ENCODE results near the gene OGFR.

The OGFR gene

DNA sequence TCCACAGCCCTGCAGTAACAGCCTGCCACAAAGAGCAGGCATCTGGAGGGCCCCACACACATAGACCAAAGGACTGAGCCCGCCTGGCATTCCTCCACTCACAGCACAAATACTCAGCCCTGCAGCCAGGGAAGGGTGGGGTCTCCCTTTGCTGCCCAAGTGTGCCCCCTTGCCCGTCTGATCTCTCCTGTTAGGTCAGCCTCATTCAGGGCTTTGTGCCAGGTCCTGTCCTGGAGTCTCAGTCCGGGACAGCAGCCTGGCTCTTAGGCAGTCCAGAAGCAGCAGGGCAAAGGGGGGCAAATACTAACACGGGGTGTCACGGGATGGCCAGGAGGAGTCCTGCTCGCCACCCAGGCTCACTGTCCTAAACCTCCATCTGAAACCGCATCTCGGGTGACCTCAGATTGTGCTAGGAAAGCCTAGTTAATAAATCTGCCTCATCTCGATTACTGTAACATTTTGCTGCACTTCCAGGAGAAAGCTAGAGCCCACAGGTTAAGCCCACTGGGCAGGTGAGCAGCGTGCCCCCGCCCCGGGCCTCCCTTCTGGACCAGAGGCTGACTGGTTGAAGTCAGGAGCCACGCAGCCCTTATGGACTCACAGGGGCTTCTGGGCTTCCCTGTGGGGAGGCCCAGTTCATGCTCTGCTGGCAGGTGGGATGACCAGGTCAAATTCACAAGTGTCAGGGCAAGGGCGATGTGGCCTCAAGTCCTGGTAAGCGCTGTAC lies 3.2 kb upstream of the OGFR start:
- no peak for DNase-seq

GRCh38 chr20:62802026-62802712 lies 2.5 kb upstream of the OGFR start:
- no peak for DNase-seq

DNA sequence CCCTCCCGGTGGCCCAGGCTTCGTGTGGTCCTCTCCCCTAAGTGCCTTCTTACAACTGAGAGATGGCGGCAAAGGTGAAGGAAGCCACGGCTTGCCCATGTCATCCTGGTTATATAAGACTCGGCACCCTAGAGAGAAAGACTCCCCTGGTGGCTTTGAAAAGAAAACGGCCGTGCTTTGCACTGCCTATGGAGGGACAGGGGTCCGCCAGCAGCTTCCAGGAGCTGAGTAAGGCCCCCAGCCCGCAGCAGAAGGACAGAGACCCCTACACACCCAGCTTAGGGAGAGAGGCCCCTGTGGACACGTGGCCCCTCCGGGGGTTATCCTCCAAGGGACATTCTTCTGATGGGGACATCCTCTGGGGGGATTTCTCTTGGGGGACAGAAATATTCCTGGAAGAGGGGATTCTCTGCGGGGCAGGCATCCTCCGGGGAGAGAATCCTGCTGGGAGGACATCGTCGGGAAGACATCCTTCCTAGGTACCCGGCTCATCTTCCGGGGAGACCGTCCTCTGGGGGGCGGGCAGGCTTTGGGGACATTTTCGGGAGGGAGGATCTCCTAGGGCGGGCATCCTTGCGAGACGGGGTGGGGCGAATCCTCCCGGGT lies 511 bp upstream of the OGFR start:
- DNase-seq, result no peak

GRCh38 chr20:62805155-62805710 lies 598 bp downstream of the OGFR start:
- DNase-seq, result no peak

GRCh38 chr20:62805711-62806382 lies 1.2 kb downstream of the OGFR start:
- DNase-seq, result no peak

DNA sequence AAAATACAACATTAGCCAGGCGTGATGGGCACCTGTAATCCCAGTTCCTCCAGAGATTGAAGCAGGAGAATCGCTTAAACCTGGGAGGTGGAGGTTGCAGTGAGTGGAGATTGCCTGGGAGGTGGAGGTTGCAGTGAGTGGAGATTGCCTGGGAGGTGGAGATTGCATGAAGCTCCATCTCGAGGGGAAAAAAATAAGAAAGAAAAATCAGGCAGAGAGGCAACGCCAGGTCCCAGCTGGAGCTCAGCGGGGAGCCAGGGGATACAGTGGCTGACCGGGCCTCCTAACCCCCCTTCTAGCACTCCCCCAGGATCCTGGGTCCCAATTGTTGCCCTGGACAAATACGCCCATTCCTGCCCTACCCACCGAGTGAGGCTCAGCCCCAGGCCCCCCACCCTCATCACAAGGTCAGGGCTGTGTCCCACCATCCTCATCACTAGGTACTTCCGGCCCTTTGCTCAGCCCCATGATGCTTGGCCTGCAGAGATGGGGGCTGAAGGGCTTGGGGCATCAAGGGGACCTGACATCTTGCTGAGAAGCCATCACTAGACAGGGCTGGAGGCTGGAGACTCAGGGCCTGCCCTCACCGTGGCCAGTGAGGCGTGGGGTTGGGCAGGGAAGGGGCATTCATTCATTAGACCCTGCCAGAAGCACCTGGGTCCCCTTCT lies 1.9 kb downstream of the OGFR start:
- no peak for DNase-seq

DNA sequence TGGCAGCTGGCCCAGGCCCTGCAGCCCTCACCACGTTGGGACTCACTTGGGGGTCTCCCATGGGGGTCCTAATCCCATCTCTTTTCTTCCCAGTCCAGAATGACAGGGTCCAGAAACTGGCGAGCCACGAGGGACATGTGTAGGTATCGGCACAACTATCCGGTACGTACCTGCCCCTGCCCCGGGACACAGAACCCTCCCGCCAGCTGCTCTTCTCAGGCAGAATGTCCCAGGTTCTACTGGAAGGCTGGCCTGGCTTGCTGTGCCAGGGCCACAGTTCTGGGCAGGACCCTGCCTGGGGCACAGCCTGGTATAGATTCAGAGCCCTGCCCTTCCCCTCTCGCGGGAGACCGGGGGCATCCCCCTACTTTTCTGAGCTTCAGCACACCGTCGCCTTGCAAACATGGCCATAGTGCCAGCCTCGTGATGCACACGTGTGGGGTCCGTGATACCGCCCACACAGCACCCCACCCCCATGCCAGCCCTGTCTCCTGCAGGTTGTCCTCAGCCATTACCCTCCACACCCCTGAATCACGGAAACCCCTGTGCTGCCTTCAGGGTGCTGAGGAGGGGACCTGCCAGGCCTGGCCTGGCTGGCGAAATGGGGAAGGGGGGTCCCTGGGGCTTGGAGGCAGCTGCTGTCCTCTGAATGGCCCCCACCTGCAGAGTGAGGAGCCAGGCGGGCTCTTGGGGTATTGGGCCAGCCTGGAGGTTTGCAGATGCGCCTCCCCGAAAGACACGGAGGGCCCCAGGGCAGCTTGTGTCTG lies 3.0 kb downstream of the OGFR start:
- DNase-seq, result no peak

DNA sequence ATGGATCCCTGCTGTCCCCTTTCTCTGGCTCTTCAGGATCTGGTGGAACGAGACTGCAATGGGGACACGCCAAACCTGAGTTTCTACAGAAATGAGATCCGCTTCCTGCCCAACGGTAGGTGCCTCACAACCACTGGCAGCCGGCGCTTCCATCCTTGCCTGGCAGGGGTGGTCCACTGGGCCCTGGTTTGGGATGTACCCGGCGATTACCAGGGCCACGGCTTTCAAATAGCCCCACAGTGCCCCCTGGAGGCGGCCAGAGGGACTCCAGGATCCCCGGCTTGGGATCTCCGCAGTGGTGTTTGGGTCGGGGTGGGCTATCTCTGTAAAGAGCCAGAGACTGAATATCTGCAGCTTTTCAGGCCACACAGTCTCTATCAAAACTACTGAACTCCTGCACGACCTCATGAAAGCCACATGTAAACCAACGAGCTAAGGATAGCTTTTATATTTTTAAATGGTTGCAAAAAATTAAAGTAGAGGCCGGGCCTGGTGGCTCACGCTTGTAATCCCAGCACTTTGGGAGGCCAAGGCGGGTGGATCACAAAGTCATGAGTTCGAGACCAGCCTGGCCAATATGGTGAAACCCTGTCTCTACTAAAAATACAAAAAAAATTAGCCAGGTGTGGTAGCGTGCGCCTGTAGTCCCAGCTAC lies 3.7 kb downstream of the OGFR start:
- DNase-seq, result peak; percentile 78

DNA sequence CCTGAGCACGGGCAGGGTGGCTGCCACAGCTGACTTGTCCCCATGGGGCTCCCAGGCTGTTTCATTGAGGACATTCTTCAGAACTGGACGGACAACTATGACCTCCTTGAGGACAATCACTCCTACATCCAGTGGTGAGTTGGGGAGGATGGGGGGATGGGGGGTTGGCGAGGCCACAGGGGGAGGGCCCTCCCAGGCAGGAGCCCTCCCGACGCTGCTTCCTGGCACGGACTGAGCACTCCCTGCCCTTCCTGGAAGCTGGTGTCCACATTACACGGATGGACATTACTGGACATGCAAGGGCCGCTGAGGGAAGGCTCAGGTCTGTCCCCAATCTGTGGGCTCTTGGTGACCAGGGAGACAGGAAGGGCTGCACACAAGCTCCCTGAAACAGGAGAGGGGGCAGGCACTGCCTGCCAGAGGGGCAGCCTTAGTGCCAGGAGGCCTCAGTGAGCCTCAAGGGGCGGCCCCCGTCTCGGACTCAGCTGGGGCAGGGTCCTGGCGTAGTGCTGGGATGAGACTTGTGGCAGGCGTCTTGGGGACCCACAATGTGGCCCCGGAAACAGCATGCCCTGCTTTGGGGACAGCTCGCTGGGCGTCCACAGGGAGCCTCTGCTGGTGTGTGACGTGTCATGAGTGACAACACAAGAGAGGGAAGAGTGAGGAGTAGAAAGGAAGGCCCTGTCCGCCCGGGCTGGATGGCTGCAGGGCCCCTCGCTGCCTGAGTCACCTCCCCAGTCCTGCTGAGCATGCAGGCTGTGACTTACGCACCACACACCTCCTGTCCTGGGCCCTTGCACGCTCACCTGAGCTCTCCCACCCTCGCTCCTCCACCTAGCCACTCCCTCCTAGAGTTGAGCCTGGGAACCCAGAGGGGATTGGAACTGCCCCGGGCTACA lies 5.1 kb downstream of the OGFR start:
- no peak for DNase-seq

GRCh38 chr20:62811320-62811719 lies 6.7 kb downstream of the OGFR start:
- no peak for DNase-seq

DNA sequence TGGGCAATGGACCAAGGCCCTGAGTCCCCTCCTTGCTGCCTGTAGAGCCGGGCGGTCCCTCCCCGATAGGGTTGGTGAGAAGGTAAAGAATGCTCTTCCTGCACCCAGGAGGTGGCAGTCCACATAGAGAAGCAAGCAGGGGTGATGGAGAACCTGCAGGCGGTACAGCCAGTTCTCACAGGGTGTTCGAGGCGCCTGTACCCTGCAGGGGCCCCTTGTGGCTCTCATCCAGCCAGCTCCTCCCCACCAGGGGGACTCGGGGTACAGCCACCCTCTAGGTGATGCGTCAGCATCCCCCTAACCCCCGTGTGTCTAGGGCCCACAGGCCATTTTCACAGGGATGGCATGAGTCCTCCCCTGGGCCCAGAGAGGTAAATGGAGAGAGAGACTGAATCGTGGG lies 7.1 kb downstream of the OGFR start:
- no peak for DNase-seq

- DNase-seq, result no peak
Measured at GRCh38 chr20:62812181-62812906, 7.7 kb downstream of the OGFR start.

DNA sequence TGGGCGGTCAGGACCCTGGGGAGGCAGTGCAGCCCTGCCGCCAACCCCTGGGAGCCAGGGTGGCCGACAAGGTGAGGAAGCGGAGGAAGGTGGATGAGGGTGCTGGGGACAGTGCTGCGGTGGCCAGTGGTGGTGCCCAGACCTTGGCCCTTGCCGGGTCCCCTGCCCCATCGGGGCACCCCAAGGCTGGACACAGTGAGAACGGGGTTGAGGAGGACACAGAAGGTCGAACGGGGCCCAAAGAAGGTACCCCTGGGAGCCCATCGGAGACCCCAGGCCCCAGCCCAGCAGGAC lies 8.2 kb downstream of the OGFR start:
- no peak for DNase-seq

DNA sequence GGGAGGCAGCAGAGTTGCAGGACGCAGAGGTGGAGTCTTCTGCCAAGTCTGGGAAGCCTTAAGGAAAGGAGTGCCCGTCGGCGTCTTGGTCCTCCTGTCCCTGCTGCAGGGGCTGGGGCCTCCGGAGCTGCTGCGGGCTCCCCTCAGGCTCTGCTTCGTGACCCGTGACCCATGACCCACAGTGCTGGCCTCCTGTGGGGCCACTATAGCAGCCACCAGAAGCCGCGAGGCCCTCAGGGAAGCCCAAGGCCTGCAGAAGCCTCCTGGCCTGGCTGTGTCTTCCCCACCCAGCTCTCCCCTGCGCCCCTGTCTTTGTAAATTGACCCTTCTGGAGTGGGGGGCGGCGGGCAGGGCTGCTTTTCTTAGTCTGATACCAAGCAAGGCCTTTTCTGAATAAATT lies 9.0 kb downstream of the OGFR start:
- DNase-seq, result no peak

DNA sequence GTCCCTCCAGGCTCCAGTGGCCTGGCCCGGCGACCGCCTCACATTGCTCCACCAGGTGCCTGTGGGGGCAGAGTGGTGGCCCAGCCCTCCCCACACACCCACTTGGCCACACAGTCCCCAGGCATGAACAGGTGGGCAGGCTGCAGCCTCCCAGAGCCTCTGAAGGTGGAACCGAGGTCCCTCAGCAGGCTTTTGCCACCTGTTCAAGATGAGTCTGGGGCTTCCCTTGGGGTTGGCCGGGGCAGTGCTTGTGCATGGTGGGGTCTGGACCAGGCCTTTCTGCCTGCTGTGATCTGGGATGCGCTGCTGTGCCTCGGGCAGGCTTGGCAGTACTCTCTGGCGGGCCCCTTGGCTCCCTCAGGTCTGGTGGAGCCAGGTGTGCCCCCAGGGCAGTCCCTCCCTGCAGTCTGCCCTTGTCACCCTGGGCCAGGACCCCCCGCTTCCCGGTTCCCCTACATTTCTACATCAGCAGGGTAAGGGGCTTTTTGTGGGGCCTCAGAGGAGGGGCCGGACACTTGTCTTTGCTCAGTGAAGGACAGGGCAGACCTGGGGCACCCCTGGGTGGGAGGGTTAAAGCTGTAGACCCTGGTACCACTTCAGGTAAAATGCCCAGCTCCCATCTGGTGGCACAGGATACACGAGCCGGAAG lies 9.5 kb downstream of the OGFR start:
- DNase-seq, result no peak

- no peak for DNase-seq
Measured at GRCh38 chr20:62814709-62815065, 10.1 kb downstream of the OGFR start.

GRCh38 chr20:62815066-62815991 lies 10.7 kb downstream of the OGFR start:
- DNase-seq, result no peak

All from activated CD4-positive, alpha-beta T cell treated with anti-CD3 and anti-CD28 coated beads, Interleukin-2, amount 50 U/mL, for 1 hour (primary cell).